Lower leg skin (tissue), 3 donors: ENCODE data around the gene WDR75.

Experiments used
- CTCF ChIP-seq, 3 donors: fragments of 450-650 bp; IDR thresholded peaks; one replicate each; pipeline ENCODE4 v1.5.1; 2016; ENCODE audit warnings: antibody characterized with exemption in 3 of 3, mild to moderate bottlenecking in 3 of 3, moderate library complexity in 2 of 3
- POLR2A ChIP-seq, 2 donors: fragments of 450-650 bp; IDR thresholded peaks; one replicate each; pipeline ENCODE4 v1.6.1; 2016 to 2017; ENCODE audit warnings: antibody characterized with exemption in 2 of 2, mild to moderate bottlenecking in 1 of 2, moderate library complexity in 1 of 2

GRCh38 chr2:189413249-189413648 lies 28.0 kb upstream of the WDR75 start:
- TF ChIP-seq CTCF (IDR thresholded peaks at IDR 0.05) (no peak), POLR2A (IDR thresholded peaks at IDR 0.05) (no peak)
